GM20431 (cell line): ENCODE data around the gene GPATCH4.

Experiments
- in situ Hi-C: fragments of 300-500 bp; cut with MseI, MboI; formaldehyde crosslinking; loops from one replicate; pipeline ENCODE4 v1.15.0; 2020; ENCODE audit warnings: low sequenced_read_pairs; ENCODE audit not compliant: unreplicated experiment

Gene GPATCH4

GRCh38 chr1:156599811-156600210 lies 1.5 kb downstream of the GPATCH4 start:
- in situ Hi-C loops = no loop called here

- in situ Hi-C loops = no loop called here
Observed at GRCh38 chr1:156598731-156599432, 2.4 kb downstream of the GPATCH4 start.

DNA sequence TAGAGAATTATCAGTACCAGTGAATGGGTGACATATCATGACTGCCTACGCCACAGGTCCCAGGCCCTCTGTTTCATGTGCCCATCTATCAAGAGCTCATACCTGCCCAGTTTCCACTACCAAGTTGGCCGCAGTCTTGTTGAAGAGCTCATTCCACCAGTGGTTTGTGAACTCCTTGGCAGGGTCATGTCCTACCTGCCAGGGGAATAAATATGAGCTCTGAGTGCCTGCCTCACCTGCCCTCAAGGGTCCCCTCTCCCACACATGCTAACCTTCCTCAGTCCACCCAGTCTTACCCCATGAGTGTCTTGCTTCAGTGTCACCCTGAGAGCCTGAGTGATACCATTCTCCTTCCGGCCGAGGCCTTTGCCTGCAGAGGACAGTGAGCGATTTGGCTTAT lies 3.2 kb downstream of the GPATCH4 start:
- in situ Hi-C loops = no loop called here

DNA sequence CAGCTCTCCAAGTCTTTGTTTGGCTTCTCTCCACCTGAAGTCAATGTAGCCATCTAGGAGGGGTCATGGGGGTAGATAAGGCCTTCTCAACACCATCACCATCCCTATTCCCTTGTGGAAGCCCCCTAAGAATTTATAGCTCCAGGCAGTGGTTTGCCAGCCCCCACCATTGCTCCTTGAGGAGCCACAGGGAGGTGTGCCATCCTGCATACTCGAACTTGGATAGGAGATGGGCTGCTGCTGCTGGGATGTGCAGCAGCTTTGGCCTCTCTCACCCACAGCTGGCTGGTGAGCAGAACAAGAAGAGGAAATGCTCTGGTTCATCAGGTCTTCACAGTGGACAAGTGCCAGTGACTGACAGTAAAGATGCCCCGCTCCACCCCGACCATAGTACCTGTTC lies 4.9 kb downstream of the GPATCH4 start:
- in situ Hi-C loops = no loop called here

GRCh38 chr1:156595016-156595415 lies 6.3 kb downstream of the GPATCH4 start:
- in situ Hi-C loops = no loop called here

DNA sequence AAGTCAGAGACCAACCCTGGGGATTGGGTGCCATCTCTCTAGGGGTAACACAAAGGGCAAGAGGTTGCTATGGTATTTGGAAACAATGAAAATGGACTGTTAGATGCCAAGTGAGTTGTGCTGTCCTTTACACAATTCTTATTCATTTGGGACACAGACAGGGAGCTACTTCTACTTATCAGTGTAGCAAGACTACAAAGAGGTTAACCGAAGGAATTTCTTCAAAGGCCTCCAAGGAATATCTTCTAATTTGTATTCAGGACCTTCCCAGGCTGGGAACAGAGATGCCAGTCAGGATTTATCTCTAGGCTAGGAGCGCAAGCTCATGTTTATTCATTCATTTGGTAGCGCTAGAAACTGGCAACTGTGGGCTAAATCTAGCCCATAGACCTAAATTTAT lies 7.1 kb downstream of the GPATCH4 start:
- in situ Hi-C loops = no loop called here

GRCh38 chr1:156593661-156593989 lies 7.7 kb downstream of the GPATCH4 start:
- in situ Hi-C loops = no loop called here

- in situ Hi-C loops = no loop called here
Observed at GRCh38 chr1:156592910-156593660, 8.2 kb downstream of the GPATCH4 start.

DNA sequence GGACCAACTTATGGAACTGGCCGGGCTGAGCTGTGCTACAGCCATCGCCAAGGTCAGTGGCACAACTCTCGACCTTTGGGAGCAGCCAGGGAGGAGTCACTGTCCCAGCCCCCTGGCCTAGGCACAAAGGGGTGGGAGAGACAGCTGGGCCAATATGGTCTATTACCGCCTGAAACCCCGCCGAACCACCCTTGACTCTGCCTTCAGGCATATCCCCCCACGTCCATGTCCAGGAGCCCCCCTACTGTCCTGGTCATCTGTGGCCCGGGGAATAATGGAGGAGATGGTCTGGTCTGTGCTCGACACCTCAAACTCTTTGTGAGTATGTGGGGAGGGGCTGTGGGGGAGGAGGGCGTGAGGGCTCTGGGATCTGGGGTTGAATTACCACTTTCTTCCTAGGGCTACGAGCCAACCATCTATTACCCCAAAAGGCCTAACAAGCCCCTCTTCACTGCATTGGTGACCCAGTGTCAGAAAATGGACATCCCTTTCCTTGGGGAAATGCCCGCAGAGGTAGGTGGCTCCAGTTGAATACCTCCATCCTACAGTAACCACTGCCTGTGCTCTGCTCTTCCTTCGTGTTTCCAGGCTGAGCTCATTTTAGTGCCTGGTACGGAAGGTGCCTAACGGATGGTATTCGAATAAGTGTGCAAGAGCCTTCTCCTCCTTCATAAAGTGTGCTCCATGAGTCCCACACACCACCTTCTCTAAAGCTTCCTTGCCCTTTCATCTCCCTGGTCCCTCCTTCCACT lies 8.9 kb downstream of the GPATCH4 start:
- in situ Hi-C loops = no loop called here

DNA sequence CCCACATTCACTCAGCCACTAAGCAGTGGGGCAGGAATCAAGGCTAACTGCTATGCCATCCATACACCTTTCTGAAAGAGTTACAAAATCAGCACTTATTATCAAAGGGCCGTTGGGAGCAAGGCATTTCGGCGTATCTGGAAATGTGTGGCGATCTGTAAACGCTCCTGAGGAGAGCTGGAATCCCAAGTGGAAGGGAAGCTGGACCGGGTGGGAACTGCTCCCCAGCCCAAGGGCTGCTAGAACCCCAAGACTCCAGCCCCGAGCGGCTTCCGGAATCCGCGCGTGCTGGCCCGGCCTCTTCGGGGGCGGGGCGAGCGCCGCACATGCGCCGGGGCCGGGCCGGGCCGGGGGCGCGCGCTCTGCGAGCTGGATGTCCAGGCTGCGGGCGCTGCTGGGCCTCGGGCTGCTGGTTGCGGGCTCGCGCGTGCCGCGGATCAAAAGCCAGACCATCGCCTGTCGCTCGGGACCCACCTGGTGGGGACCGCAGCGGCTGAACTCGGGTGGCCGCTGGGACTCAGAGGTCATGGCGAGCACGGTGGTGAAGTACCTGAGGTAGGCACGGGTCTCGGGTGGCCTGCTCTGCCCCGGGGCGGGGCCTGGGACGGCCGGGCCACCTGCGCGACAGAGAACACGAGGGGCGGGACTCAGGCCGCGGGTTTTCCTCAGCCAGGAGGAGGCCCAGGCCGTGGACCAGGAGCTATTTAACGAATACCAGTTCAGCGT lies 9.7 kb downstream of the GPATCH4 start, which contains the start of gene NAXE:
TSS of gene NAXE (plus strand) at position 345 of the 726 bp plus-strand sequence. CDS start at position 374, 29 bp downstream.
- in situ Hi-C loops = no loop called here

DNA sequence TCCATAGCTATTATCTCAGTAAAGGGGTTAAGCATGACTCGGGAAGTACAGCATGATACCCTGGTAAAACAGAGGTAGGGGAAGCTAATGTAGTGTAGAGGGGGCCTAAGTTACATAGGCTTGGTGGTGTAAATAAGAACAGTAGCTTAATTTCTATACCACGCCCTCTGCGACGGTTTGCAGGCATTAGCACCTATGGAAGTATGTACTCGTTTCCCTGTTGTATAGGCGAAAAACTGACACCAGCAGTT lies 10.2 kb downstream of the GPATCH4 start:
- in situ Hi-C loops = no loop called here

DNA sequence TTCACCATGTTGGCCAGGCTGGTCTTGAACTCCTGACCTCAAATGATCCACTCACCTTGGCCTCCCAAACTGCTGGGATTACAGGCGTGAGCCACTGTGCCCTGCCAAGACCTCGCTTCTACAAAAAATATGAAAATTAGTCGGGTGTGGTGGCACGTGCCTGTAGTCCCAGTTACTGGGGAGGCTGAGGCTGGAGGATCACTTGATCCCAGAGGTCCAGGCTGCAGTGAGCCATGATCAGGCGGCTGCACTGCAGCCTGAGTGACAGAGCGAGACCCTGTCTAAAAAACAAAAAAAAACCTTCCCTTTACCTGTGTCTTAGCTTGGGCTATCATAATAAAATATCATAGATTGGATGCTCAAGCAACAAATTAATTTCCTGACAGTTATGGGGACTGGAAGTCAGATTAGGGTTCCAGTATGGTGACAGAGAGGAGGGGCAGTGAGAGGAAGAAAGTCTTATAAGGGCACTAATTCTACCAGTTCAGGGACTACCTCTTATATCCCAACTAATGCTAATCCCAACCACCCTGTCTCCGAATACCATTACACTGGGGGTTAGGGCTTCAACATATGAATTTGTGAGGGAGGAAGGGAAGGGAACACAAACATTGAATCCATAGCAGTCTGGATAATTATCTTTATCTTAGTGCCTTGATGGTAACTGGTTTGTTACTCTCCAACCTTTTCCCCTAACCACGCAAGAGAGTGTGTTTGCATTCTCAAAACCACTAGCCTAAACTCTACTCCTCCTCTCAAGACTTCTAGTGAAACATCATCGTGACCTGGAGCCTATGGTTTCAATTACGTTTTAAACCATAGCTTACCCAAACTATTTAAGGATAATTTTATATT lies 10.7 kb downstream of the GPATCH4 start:
- in situ Hi-C loops = no loop called here

- in situ Hi-C loops = loop anchor here (10.0 kb wide), 1 partner anchor 135 kb away; no protein-coding TSS in a partner anchor
Observed at GRCh38 chr1:156589546-156589945, 11.7 kb downstream of the GPATCH4 start.

DNA sequence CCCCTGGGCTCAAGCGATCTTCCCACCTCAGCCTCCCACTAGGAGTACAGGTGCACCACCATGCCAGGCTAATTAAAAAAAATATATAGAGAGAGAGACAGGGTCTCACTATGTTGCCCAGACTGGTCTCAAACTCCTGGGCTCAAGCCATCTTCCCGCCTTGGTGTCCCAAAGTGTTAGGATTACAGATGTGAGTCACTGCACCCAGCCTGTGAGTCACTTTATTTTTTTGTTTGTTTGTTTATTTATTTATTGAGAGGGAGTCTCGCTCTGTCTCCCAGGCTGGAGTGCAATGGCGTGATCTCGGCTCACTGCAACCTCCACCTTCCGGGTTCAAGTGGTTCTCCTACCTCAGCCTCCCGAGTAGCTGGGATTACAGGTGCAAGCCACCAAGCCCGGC lies 13.4 kb downstream of the GPATCH4 start:
- in situ Hi-C loops = loop anchor here (10.0 kb wide), 1 partner anchor 133 kb away; no protein-coding TSS in a partner anchor

DNA sequence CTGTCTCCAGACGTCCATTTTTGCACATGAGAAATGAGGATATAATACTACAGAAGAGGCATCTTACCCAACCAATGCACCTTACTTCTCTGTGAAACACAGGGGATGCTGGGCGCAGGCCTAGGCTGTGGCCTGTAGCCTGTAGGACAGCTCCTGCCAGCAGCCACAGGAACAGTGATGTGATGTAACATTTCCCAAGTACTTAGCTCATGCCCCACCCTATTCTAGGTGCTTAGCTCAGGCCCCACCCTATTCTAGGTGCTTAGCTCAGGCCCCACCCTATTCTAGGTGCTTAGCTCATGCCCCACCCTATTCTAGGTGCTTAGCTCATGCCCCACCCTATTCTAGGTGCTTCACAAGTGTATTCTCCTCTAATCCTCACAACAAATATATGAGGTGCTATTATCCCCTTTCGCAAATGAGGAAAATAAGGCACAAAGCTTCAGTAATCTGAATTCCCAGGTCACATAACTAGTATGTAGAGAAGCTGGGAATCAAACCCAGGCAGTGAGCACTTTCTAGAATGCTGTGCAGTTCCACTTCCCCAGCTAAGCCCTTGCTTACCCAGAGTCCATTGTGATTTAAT lies 14.3 kb downstream of the GPATCH4 start:
- in situ Hi-C loops = loop anchor here (10.0 kb wide), 1 partner anchor 132 kb away; no protein-coding TSS in a partner anchor

GRCh38 chr1:156586323-156586722 lies 15.0 kb downstream of the GPATCH4 start:
- in situ Hi-C loops = loop anchor here (10.0 kb wide), 1 partner anchor 132 kb away; no protein-coding TSS in a partner anchor

GRCh38 chr1:156584813-156585212 lies 16.5 kb downstream of the GPATCH4 start:
- in situ Hi-C loops = loop anchor here (10.0 kb wide), 1 partner anchor 130 kb away; no protein-coding TSS in a partner anchor

- in situ Hi-C loops = loop anchor here (10.0 kb wide), 1 partner anchor 129 kb away; no protein-coding TSS in a partner anchor
Observed at GRCh38 chr1:156583821-156584622, 17.3 kb downstream of the GPATCH4 start.
